Pancreas (tissue), 10 donors: Measurements from ENCODE around the gene C21orf58. TPM values are rescaled to one million over a fixed set of nuclear protein-coding genes. Genes with fewer than 3 reads are reported as not detected.
"Not testable (repeated sequence)": the region's sequence is repeated elsewhere in the genome, so short reads cannot be mapped to it uniquely, and the experiment has no call there.

ENCODE experiments used
- ATAC-seq, 4 donors: fragments of 200-7000 bp; cut with Tn5 transposase; one replicate each; pipeline versions ENCODE4 v1.8.0 to v1.9.1; 2020; ENCODE audit warnings: mild to moderate bottlenecking in 4 of 4, moderate library complexity in 4 of 4
- DNase-seq, 6 donors: peaks; one replicate each; pipeline ENCODE4 v3.0.0-alpha.2; 2020
- FAIRE-seq: peaks from 2 replicates; lab custom pipeline; 2012; peaks lifted over from hg19 to GRCh38; lab: Jason Lieb, UNC
- H3K27ac ChIP-seq, 4 donors: fragments of 200-600 bp; sonication (generic); 1 replicate in 3 of 4; 2 replicates in 1 of 4; pipeline versions ENCODE4 v1.5.0 to v1.8.0; 2020
- H3K27me3 ChIP-seq, 4 donors: fragments of 200-600 bp; one replicate each; pipeline ENCODE4 v1.8.0; 2021
- H3K36me3 ChIP-seq, 3 donors: fragments of 200-600 bp; sonication (generic) in 1 of 3; one replicate each; pipeline versions ENCODE4 v1.5.0 to v1.8.0; 2020 to 2021
- H3K4me1 ChIP-seq, 3 donors: fragments of 200-600 bp; one replicate each; pipeline ENCODE4 v1.8.0; 2021
- H3K4me3 ChIP-seq, 4 donors: fragments of 200-600 bp; sonication (generic) in 2 of 4; one replicate each; pipeline versions ENCODE4 v1.5.0 to v1.8.0; 2020 to 2021
- H3K9me3 ChIP-seq, 4 donors: fragments of 200-600 bp; one replicate each; pipeline ENCODE4 v1.8.0; 2021
- WGBS, 2 donors: extraction: QIAGEN DNeasy Blood & Tissue Kit; methylation state at CpG; one replicate each; pipeline ENCODE4 v1.1.7; 2013; 5-methylcytosine and 5-hydroxymethylcytosine counted together
- intact Hi-C, 3 donors: fragments of 100-400 bp; cut with DNase I; formaldehyde crosslinking; loops; one replicate each; pipeline versions ENCODE4 v1.11.1 to v1.14.2; 2022
- polyA plus RNA-seq, 2 donors: library from polyadenylated mRNA; stranded (reverse); fragments of 200-250 nt; gene quantifications; one replicate each; pipeline ENCODE4 v1.2.3, GENCODE V29; 2013
- total RNA-seq, 6 donors: library from RNA; stranded (reverse); fragmentation: NEBNext Ultra II Directional in 4 of 6; extraction: Animal tissue kit (Norgen Biotek cat#: 25700) in 4 of 6; gene quantifications; one replicate each; pipeline versions ENCODE4 v1.2.1 to v1.2.4, GENCODE V29; 2021 to 2023
- TF ChIP-seq, protein P1 (sequence below), 4 donors: fragments of 200-600 bp; sonication (generic) in 3 of 4; IDR thresholded peaks; one replicate each; pipeline versions ENCODE4 v1.5.0 to v1.8.0; 2021; ENCODE audit warnings: antibody characterized with exemption in 4 of 4
- donor health status: healthy with polysubstance abuse.
- donor health status: DM: no; HTN: no; CAD: no; lungs with moderate emphysema.
- donor health status: DM: no; HTN: no; CAD: no.
- donor health status: control.
- donor health status: control.
- donor health status: Bipolar disorder and iron deficiency.
- donor health status: DM: yes; HTN: yes; CAD: no.
- donor health status: DM: no; HTN: no; CAD: no.
- donor health status: DM: no; HTN: no; CAD: no.
- donor health status: DM: yes; HTN: yes; CAD: no.

The C21orf58 gene
- total RNA-seq, result 1 to 10 TPM in 4 of 6 donors, under 1 TPM in 2; 0.88 to 2.8 (median 1.9) TPM
- 10 to 100 TPM in 1 of 2 donors, 1 to 10 TPM in 1; 8.8 to 13.1 TPM for polyA plus RNA-seq

DNA sequence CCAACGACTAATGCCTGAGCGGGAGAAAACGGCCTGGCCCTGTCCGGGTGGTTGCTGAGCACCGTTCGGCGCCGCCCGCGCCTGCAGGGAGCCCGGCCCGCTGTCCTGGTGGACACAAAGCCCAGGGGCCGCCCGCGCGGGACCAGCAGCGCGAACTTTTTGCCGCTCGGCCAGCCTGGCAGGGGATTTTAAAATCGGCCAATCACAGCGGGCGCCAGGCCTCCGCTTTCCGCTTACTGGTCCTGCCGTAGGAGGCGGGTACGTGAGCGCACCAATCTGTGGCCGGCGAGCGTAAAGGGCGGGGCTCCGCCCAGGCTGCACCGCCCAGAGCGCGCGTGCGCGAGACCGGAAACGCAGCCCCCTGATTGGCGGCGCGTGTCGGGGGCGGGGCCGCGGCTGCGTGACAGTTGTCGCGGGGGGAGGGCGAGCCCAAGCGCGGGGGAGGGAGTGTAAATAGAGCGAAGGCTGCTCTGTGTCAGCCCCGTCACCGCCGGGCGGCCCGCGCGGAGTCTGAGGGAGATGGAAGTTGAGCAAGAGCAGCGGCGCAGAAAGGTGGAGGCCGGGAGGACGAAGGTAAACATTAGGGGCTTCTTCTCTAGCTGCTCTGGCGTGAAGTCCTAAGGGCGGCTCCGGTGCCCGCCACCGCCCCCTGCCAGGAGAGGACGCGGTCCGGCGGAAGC is at the start of gene C21orf58, which contains the start of gene PCNT:
C21orf58 (minus strand) TSS at position 161 of the 680 bp plus-strand sequence. CDS start 1,132 bp downstream, outside the sequence.
PCNT (plus strand) TSS at position 447 of the 680 bp plus-strand sequence; CDS start at position 520, 73 bp downstream.
- H3K27ac ChIP-seq, result peak within 1 kb of the TSS; percentile 87 to 98 (median 91)
- H3K27me3 ChIP-seq, result no peaks in the 10 kb centered on the region
- DNase-seq (peak; percentile 97 to 99 (median 99)), ATAC-seq (peak; percentile 91 to 95 (median 92)), FAIRE-seq (no peak)
- intact Hi-C loops, result no loop called here
- peaks cover 5 to 10% (median 10%) of the 10 kb centered on the region in 3 donors for H3K4me1 ChIP-seq
- H3K9me3 ChIP-seq, result no peaks in the 10 kb centered on the region
- H3K4me3 ChIP-seq, result peak within 1 kb of the TSS; percentile 84 to 99 (median 91)
- no peaks in the 10 kb centered on the region for H3K36me3 ChIP-seq
- TF ChIP-seq, protein P1, sequence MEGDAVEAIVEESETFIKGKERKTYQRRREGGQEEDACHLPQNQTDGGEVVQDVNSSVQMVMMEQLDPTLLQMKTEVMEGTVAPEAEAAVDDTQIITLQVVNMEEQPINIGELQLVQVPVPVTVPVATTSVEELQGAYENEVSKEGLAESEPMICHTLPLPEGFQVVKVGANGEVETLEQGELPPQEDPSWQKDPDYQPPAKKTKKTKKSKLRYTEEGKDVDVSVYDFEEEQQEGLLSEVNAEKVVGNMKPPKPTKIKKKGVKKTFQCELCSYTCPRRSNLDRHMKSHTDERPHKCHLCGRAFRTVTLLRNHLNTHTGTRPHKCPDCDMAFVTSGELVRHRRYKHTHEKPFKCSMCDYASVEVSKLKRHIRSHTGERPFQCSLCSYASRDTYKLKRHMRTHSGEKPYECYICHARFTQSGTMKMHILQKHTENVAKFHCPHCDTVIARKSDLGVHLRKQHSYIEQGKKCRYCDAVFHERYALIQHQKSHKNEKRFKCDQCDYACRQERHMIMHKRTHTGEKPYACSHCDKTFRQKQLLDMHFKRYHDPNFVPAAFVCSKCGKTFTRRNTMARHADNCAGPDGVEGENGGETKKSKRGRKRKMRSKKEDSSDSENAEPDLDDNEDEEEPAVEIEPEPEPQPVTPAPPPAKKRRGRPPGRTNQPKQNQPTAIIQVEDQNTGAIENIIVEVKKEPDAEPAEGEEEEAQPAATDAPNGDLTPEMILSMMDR (IDR thresholded peaks at IDR 0.05), result no peak
- 0% methylated on average over 51 to 76 of the region's 76 CpGs for WGBS, 2 donors

- DNase-seq, H3K4me3 ChIP-seq, H3K27ac ChIP-seq, H3K4me1 ChIP-seq, FAIRE-seq, ATAC-seq, H3K9me3 ChIP-seq, H3K27me3 ChIP-seq, H3K36me3 ChIP-seq, intact Hi-C loops: not testable (repeated sequence)
- 90 to 97% methylated on average over 10 of the region's 10 CpGs for whole genome bisulfite sequencing, 2 donors
Measured at GRCh38 chr21:46372947-46373346, 49.3 kb upstream of the C21orf58 start.

GRCh38 chr21:46372014-46372485 is 48.4 kb upstream of the C21orf58 start:
- H3K9me3 ChIP-seq, result no peaks in the 10 kb centered on the region
- H3K4me3 ChIP-seq, result no peak overlapping the region
- ATAC-seq, result no peak
- no peaks in the 10 kb centered on the region for H3K27me3 ChIP-seq
- TF ChIP-seq, protein P1 (IDR thresholded peaks at IDR 0.05), result no peak
- 93 to 96% methylated on average over 7 of the region's 7 CpGs for WGBS, 2 donors
- intact Hi-C loops, result no loop called here
- H3K36me3 ChIP-seq, result peaks cover 0 to 5% (median under 1%) of the 10 kb centered on the region in 3 donors
- FAIRE-seq, result no peak
- H3K27ac ChIP-seq, result no peak overlapping the region
- no peaks in the 10 kb centered on the region for H3K4me1 ChIP-seq
- DNase-seq, result no peak

DNA sequence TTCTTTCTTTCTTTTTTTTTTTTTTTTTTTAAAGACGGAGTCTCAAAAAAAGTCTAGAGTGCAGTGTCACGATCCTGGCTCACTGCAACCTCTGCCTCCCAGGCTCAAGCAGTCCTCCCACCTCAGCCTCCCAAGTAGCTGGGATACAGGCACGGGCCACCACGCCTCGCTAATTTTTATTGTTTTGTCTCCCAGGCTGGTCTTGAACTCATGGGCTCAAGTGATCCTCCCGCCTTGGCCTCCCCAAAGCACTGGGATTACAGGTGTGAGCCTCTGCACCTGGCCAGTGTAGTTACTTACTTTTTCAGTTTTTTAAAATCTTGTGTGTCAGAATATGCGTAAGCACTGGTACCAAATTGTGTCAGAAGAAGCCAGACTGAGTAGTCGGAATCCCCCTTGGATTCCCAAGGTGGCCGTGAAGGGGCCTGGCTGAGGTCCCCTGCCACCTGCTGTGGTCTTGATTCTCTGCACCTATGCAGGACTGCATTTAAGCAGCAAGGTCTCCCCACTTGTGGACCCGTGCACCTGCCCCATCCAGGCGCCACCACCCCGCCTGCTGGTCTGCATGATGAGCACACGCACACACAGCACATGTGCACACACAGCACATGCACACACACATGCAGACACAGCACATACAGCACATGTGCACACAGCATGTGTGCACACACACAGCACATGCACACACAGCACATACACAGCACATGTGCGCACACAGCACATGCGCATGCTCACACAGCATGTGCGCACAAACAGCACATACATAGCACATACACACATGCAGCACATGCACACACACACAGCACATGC is 47.7 kb upstream of the C21orf58 start:
- no peak overlapping the region for H3K4me3 ChIP-seq
- H3K4me1 ChIP-seq, result no peaks in the 10 kb centered on the region
- intact Hi-C loops, result no loop called here
- ATAC-seq (no peak), DNase-seq (no peak), FAIRE-seq (no peak)
- H3K9me3 ChIP-seq, result no peaks in the 10 kb centered on the region
- WGBS, 2 donors, result 94 to 97% methylated on average over 16 of the region's 16 CpGs
- TF ChIP-seq, protein P1 (IDR thresholded peaks at IDR 0.05), result no peak
- no peak overlapping the region for H3K27ac ChIP-seq
- H3K36me3 ChIP-seq, result peaks cover 0 to 11% (median 5%) of the 10 kb centered on the region in 3 donors
- H3K27me3 ChIP-seq, result no peaks in the 10 kb centered on the region

DNA sequence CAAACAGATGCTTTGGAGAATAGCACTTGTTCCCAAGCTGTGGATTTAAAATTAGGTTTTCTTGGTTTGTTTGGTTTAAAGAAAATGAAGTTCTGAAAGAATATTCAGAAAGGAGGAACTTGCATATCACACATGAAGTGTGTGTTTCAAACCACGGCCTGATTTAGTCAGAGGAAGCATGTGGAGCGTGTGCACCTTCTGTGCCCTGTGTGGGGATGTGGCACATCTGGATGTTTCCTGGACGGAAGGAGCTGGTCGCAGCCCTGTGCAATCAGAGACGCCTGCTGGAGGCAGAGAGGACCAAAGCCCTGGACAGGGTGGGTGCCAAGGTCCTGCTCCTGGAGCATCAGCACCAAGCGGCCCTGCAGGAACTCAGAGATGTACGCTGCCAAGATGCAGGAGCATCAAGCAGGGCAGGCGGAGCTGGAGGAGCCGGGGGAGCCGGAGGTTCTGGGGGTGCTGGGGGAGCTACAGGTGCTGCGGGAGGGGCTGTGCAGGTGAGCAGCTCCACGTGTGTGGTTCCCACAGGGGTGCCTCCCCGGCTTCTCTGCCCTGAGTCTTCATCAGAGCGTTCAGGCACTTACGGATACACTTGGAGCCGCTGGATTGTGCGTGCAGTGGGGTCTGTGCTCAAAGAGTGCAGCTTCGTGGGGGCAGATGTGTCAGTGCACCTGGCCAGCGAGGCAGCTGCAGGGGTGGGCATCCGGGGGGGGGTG is 46.0 kb upstream of the C21orf58 start:
- Histone ChIP-seq H3K27ac (no peak overlapping the region), H3K27me3 (no peaks in the 10 kb centered on the region), H3K9me3 (no peaks in the 10 kb centered on the region), H3K4me1 (no peaks in the 10 kb centered on the region), H3K36me3 (peaks cover 0 to 14% (median 5%) of the 10 kb centered on the region in 3 donors), H3K4me3 (no peak overlapping the region)
- intact Hi-C loops, result no loop called here
- DNase-seq (no peak), FAIRE-seq (no peak), ATAC-seq (no peak)
- TF ChIP-seq, protein P1 (IDR thresholded peaks at IDR 0.05), result no peak
- 86 to 89% methylated on average over 20 of the region's 20 CpGs for WGBS, 2 donors
